Colonic mucosa (tissue), 4 donors: ENCODE results near the gene CFAP54. TPM values are rescaled to one million over a fixed set of nuclear protein-coding genes. Genes with fewer than 3 reads are reported as not detected.

Experiments
- DNase-seq: peaks from one replicate; pipeline ENCODE4 v3.0.0-alpha.2; 2020
- H3K27ac ChIP-seq: fragments of 200-600 bp; one replicate; pipeline ENCODE4 v1.8.0; 2021
- H3K27me3 ChIP-seq: fragments of 200-600 bp; one replicate; pipeline ENCODE4 v1.8.0; 2021
- H3K36me3 ChIP-seq: fragments of 200-600 bp; one replicate; pipeline ENCODE4 v1.8.0; 2021
- H3K4me1 ChIP-seq: fragments of 200-600 bp; one replicate; pipeline ENCODE4 v1.8.0; 2021; ENCODE audit warnings: mild to moderate bottlenecking
- H3K4me3 ChIP-seq: fragments of 200-600 bp; one replicate; pipeline ENCODE4 v1.8.0; 2021
- H3K9ac ChIP-seq, 2 donors: one replicate each; pipeline ENCODE4 v1.7.0; 2013; ENCODE audit warnings: control low read depth in 2 of 2, low read depth in 2 of 2, low read length in 2 of 2
- H3K9me3 ChIP-seq: fragments of 200-600 bp; one replicate; pipeline ENCODE4 v1.8.0; 2021
- intact Hi-C: fragments of 100-400 bp; cut with DNase I; formaldehyde crosslinking; loops from one replicate; pipeline ENCODE4 v1.14.1; 2022
- total RNA-seq, 2 donors: library from RNA; stranded (reverse); fragmentation: NEBNext Ultra II Directional in 1 of 2; extraction: Animal tissue kit (Norgen Biotek cat#: 25700) in 1 of 2; gene quantifications; one replicate each; pipeline ENCODE4 v1.2.1, GENCODE V29; 2021
- TF ChIP-seq, protein P1 (sequence below): fragments of 200-600 bp; IDR thresholded peaks from one replicate; pipeline ENCODE4 v1.8.0; 2022; ENCODE audit warnings: antibody characterized with exemption, mild to moderate bottlenecking
- donor health status: healthy.
- donor health status: DM: no; HTN: no; CAD: no.
- donor health status: DM: no; HTN: no; CAD: no.

The CFAP54 gene
- total RNA-seq, 2 donors from 2014 or later: 0.32 TPM

GRCh38 chr12:96806272-96806671, 316.9 kb downstream of the CFAP54 start:
- no peaks in the 10 kb centered on the region for H3K27me3 ChIP-seq
- H3K9ac ChIP-seq: no peak overlapping the region
- no peak for DNase-seq
- no peak overlapping the region for H3K4me3 ChIP-seq
- no peak overlapping the region for H3K27ac ChIP-seq
- no peaks in the 10 kb centered on the region for H3K36me3 ChIP-seq
- no peaks in the 10 kb centered on the region for H3K9me3 ChIP-seq
- TF ChIP-seq, protein P1, sequence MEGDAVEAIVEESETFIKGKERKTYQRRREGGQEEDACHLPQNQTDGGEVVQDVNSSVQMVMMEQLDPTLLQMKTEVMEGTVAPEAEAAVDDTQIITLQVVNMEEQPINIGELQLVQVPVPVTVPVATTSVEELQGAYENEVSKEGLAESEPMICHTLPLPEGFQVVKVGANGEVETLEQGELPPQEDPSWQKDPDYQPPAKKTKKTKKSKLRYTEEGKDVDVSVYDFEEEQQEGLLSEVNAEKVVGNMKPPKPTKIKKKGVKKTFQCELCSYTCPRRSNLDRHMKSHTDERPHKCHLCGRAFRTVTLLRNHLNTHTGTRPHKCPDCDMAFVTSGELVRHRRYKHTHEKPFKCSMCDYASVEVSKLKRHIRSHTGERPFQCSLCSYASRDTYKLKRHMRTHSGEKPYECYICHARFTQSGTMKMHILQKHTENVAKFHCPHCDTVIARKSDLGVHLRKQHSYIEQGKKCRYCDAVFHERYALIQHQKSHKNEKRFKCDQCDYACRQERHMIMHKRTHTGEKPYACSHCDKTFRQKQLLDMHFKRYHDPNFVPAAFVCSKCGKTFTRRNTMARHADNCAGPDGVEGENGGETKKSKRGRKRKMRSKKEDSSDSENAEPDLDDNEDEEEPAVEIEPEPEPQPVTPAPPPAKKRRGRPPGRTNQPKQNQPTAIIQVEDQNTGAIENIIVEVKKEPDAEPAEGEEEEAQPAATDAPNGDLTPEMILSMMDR: no peak
- H3K4me1 ChIP-seq: no peaks in the 10 kb centered on the region
- intact Hi-C loops: no loop called here

DNA sequence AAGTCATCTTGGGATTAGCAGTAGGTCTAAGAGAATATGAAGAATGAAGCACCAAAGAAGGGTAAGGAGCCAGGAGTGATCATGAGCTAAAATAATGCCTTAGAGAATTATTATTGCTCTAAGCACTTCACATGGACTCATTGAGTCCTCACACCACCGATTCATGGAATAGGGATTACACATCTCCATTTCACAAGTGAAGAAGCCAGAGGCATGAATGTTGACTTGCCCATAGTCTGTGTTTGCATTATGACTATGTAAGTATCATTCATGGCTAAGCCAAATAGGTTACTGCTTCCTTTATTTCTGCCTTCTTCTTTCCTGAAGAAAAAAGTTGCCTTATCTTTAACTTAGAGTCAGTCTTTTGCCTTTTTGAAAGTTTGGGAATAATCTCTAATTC, 318.4 kb downstream of the CFAP54 start:
- H3K27ac ChIP-seq: no peak overlapping the region
- DNase-seq: no peak
- no peaks in the 10 kb centered on the region for H3K36me3 ChIP-seq
- H3K9ac ChIP-seq: no peak overlapping the region
- H3K4me1 ChIP-seq: no peaks in the 10 kb centered on the region
- no peaks in the 10 kb centered on the region for H3K9me3 ChIP-seq
- TF ChIP-seq, protein P1: no peak
- intact Hi-C loops: no loop called here
- no peaks in the 10 kb centered on the region for H3K27me3 ChIP-seq
- H3K4me3 ChIP-seq: no peak overlapping the region

GRCh38 chr12:96808587-96808986, 319.2 kb downstream of the CFAP54 start:
- Histone ChIP-seq H3K27me3 (no peaks in the 10 kb centered on the region), H3K36me3 (no peaks in the 10 kb centered on the region), H3K9me3 (no peaks in the 10 kb centered on the region), H3K4me1 (no peaks in the 10 kb centered on the region), H3K4me3 (no peak overlapping the region), H3K9ac (no peak overlapping the region), H3K27ac (no peak overlapping the region)
- intact Hi-C loops: no loop called here
- no peak for DNase-seq
- TF ChIP-seq, protein P1: no peak

- H3K9ac ChIP-seq: no peak overlapping the region
- intact Hi-C loops: no loop called here
- DNase-seq: no peak
Measured at GRCh38 chr12:96809522-96809921, 320.1 kb downstream of the CFAP54 start.

GRCh38 chr12:96810057-96810456, 320.7 kb downstream of the CFAP54 start:
- intact Hi-C loops: no loop called here
- no peaks in the 10 kb centered on the region for H3K4me1 ChIP-seq

More at GRCh38 chr12:96809522-96809921, 320.1 kb downstream of the CFAP54 start:
- Histone ChIP-seq H3K4me1 (no peaks in the 10 kb centered on the region), H3K27me3 (no peaks in the 10 kb centered on the region), H3K36me3 (no peaks in the 10 kb centered on the region), H3K9me3 (no peaks in the 10 kb centered on the region), H3K4me3 (no peak overlapping the region), H3K27ac (no peak overlapping the region)
- TF ChIP-seq, protein P1: no peak

More at GRCh38 chr12:96810057-96810456, 320.7 kb downstream of the CFAP54 start:
- H3K27ac ChIP-seq: no peak overlapping the region
- H3K4me3 ChIP-seq: no peak overlapping the region
- no peak overlapping the region for H3K9ac ChIP-seq
- DNase-seq: no peak
- H3K36me3 ChIP-seq: no peaks in the 10 kb centered on the region
- H3K9me3 ChIP-seq: no peaks in the 10 kb centered on the region
- TF ChIP-seq, protein P1: no peak
- no peaks in the 10 kb centered on the region for H3K27me3 ChIP-seq
